Measurements from ENCODE around the gene ERLEC1. TPM values are rescaled to one million over a fixed set of nuclear protein-coding genes. Genes with fewer than 3 reads are reported as not detected.

ERLEC1 gene
- total RNA-seq, 4 donors from 2014 or later, result 30.9 to 86.1 (median 36.5) TPM

- DNase-seq (ENCODE audit: low spot score in 2 of 2), result no peak
- Histone ChIP-seq H3K36me3 (peaks cover under 1% of the 10 kb centered on the region), H3K4me1 (peaks cover 14% of the 10 kb centered on the region), H3K27ac (peak overlapping the region; percentile 78), H3K4me3 (peak overlapping the region; percentile 85), H3K9me3 (no peaks in the 10 kb centered on the region), H3K27me3 (no peaks in the 10 kb centered on the region)
- 2% methylated on average over 12 of the region's 12 CpGs for WGBS
- no peak for TF ChIP-seq POLR2AphosphoS5 (IDR thresholded peaks at IDR 0.05)
Measured at GRCh38 chr2:53768242-53768542, 18.7 kb upstream of the ERLEC1 start.

GRCh38 chr2:53769318-53769945, 17.4 kb upstream of the ERLEC1 start:
- Histone ChIP-seq H3K27ac (no peak overlapping the region), H3K27me3 (no peaks in the 10 kb centered on the region), H3K36me3 (no peaks in the 10 kb centered on the region), H3K4me1 (peaks cover 14% of the 10 kb centered on the region), H3K9me3 (no peaks in the 10 kb centered on the region), H3K4me3 (no peak overlapping the region)
- WGBS, result 93% methylated on average over 15 of the region's 15 CpGs
- TF ChIP-seq EP300 (IDR thresholded peaks at IDR 0.05) (no peak), POLR2AphosphoS5 (IDR thresholded peaks at IDR 0.05) (no peak), POLR2A (IDR thresholded peaks at IDR 0.05) (no peak), CTCF (IDR thresholded peaks at IDR 0.05) (no peak)
- no peak for DNase-seq (ENCODE audit: low spot score in 2 of 2)

- 75% methylated on average over 4 of the region's 4 CpGs for whole genome bisulfite sequencing
Measured at GRCh38 chr2:53770264-53770663, 16.6 kb upstream of the ERLEC1 start.

GRCh38 chr2:53777134-53777533, 9.7 kb upstream of the ERLEC1 start:
- H3K4me3 ChIP-seq, result no peak overlapping the region
- H3K27ac ChIP-seq, result no peak overlapping the region
- DNase-seq (ENCODE audit: low spot score in 2 of 2), result no peak
- no peaks in the 10 kb centered on the region for H3K9me3 ChIP-seq
- TF ChIP-seq POLR2A (IDR thresholded peaks at IDR 0.05) (no peak), POLR2AphosphoS5 (IDR thresholded peaks at IDR 0.05) (no peak), CTCF (IDR thresholded peaks at IDR 0.05) (no peak), EP300 (IDR thresholded peaks at IDR 0.05) (no peak)
- no peaks in the 10 kb centered on the region for H3K27me3 ChIP-seq
- 44% methylated on average over 1 of the region's 1 CpG for WGBS
- H3K36me3 ChIP-seq, result no peaks in the 10 kb centered on the region
- H3K4me1 ChIP-seq, result no peaks in the 10 kb centered on the region

More at GRCh38 chr2:53770264-53770663, 16.6 kb upstream of the ERLEC1 start:
- Histone ChIP-seq H3K4me3 (no peak overlapping the region), H3K9me3 (no peaks in the 10 kb centered on the region), H3K36me3 (no peaks in the 10 kb centered on the region), H3K4me1 (peaks cover 14% of the 10 kb centered on the region), H3K27ac (no peak overlapping the region), H3K27me3 (no peaks in the 10 kb centered on the region)
- DNase-seq (ENCODE audit: low spot score in 2 of 2), result no peak
- TF ChIP-seq POLR2A (IDR thresholded peaks at IDR 0.05) (no peak), POLR2AphosphoS5 (IDR thresholded peaks at IDR 0.05) (no peak), EP300 (IDR thresholded peaks at IDR 0.05) (no peak), CTCF (IDR thresholded peaks at IDR 0.05) (no peak)

GRCh38 chr2:53778536-53779162, 8.2 kb upstream of the ERLEC1 start:
- WGBS, result 85% methylated on average over 5 of the region's 5 CpGs
- no peaks in the 10 kb centered on the region for H3K36me3 ChIP-seq
- no peaks in the 10 kb centered on the region for H3K9me3 ChIP-seq
- no peaks in the 10 kb centered on the region for H3K27me3 ChIP-seq
- DNase-seq (ENCODE audit: low spot score in 2 of 2), result no peak
- no peak overlapping the region for H3K27ac ChIP-seq
- H3K4me3 ChIP-seq, result no peak overlapping the region
- peaks cover under 1% of the 10 kb centered on the region for H3K4me1 ChIP-seq
- no peak for TF ChIP-seq POLR2A (IDR thresholded peaks at IDR 0.05)
- TF ChIP-seq POLR2AphosphoS5 (IDR thresholded peaks at IDR 0.05), result no peak
- no peak for TF ChIP-seq EP300 (IDR thresholded peaks at IDR 0.05)
- no peak for TF ChIP-seq CTCF (IDR thresholded peaks at IDR 0.05)

Data from suprapubic skin (tissue), 4 donors.